HG03135 (cell line): ENCODE results near the gene PGA4.
"Not testable (repeated sequence)": the region's sequence is repeated elsewhere in the genome, so short reads cannot be mapped to it uniquely, and the experiment has no call there.

Experiments
- ATAC-seq: cut with Tn5 transposase; IDR thresholded peaks from one replicate; pipeline ENCODE4 v1.9.1; 2021; ENCODE audit warnings: mild to moderate bottlenecking, moderate library complexity; ENCODE audit not compliant: unreplicated experiment

The PGA4 gene

DNA sequence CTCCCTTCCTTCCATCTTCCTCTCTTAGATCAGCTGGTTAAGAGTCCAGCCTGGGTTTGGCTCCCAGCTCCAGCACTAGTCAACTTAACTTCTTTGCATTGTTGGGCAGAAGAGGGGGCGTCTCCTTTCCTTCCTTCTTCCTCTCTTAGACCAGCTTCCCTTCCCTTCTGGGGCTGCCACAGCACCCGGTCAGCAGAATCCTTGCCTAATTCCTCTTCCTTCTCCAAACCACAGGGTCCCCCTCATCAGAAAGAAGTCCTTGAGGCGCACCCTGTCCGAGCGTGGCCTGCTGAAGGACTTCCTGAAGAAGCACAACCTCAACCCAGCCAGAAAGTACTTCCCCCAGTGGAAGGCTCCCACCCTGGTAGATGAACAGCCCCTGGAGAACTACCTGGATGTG lies 18.3 kb upstream of the PGA4 start:
- ATAC-seq: not testable (repeated sequence)

GRCh38 chr11:61204502-61205059 lies 17.6 kb upstream of the PGA4 start:
- not testable (repeated sequence) for ATAC-seq

- not testable (repeated sequence) for ATAC-seq
These were observed 14.4 kb upstream of the PGA4 start for GRCh38 chr11:61207636-61208310.

GRCh38 chr11:61210629-61211028 lies 11.5 kb upstream of the PGA4 start:
- not testable (repeated sequence) for ATAC-seq

DNA sequence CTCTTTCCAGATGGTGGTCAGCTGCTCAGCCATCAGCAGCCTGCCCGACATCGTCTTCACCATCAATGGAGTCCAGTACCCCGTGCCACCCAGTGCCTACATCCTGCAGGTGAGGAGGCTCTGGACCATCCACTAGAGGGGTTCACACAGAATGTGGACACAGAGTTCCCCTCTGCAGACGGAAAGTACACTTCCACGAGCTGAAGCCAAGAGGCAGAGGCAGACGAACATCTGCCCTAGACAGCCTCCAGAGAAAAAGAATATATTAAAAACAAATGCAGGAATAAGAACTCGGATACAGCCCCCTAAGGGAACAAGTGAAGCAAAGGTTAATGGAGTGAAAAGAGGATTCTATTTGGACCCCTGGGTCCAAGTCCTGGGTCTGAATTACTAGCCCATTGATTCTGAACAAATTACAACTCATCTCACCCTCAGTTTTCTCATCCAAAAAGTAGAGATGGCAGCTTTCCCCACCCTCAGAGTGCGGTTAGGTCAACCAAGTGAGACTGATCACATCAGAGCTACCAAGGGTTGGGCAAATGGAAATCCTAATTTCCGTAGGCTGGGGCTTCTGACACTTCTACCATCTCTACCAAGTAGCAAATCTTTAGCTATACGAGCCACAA lies 10.7 kb upstream of the PGA4 start:
- ATAC-seq: not testable (repeated sequence)

DNA sequence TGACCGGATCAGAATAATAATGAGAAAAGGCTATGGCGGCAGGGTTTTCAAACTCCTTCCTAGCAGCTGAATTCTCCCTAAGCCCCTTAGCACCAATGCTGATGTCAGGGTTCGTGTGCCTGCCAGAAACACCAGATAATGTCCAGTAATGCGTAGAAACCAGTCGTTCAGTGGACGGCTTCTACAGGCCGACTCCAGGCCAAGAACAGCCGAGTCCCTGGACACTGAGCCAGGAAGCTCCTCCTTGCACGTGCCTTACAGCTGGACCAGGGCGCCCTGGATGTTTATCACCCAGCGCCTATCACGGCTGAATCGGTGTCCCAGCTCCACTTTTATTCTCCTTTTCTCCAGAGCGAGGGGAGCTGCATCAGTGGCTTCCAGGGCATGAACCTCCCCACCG lies 9.9 kb upstream of the PGA4 start:
- not testable (repeated sequence) for ATAC-seq

GRCh38 chr11:61213711-61214324 lies 8.3 kb upstream of the PGA4 start:
- not testable (repeated sequence) for ATAC-seq

GRCh38 chr11:61218306-61218705 lies 3.8 kb upstream of the PGA4 start:
- ATAC-seq: not testable (repeated sequence)

- not testable (repeated sequence) for ATAC-seq
These were observed 3.1 kb upstream of the PGA4 start for GRCh38 chr11:61219016-61219415.

GRCh38 chr11:61222692-61223091 lies 545 bp downstream of the PGA4 start:
- ATAC-seq: not testable (repeated sequence)

DNA sequence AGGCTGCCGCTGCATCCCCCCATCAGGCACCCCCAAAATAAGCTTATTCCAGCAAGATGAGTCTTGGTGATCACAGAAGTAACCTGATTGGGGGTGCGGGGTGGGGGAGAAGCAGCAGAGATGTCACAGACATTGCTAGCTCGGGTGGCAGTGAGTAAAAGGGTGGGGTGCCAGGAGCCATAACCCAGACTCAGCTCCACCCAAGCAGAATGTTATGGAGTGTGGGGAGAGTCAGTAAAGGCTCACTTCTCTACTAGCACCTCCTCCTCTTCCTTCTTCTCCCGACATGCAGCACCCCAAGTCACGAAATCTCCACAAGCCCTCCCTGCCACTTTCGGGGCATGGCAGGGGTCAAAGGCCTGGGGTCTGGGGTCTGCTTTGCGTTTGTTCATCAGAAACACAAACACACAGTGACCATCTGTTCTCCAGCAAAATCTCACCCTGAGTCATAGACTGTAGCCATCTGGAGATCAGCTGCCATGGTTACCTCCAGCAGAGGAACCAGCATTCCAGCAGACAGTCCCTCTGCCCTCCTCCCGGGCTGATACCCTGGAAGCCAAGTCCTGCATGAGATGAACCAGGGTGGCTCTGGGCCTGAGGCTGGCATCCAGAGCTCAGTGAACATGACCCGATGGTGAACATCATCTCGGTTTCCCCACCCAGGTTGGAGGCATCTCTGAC lies 4.5 kb downstream of the PGA4 start:
- ATAC-seq: not testable (repeated sequence)

- ATAC-seq: not testable (repeated sequence)
These were observed 7.3 kb downstream of the PGA4 start for GRCh38 chr11:61229458-61229857.

DNA sequence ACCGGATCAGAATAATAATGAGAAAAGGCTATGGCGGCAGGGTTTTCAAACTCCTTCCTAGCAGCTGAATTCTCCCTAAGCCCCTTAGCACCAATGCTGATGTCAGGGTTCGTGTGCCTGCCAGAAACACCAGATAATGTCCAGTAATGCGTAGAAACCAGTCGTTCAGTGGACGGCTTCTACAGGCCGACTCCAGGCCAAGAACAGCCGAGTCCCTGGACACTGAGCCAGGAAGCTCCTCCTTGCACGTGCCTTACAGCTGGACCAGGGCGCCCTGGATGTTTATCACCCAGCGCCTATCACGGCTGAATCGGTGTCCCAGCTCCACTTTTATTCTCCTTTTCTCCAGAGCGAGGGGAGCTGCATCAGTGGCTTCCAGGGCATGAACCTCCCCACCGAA lies 8.9 kb downstream of the PGA4 start:
- ATAC-seq: not testable (repeated sequence)

- ATAC-seq: not testable (repeated sequence)
These were observed 9.4 kb downstream of the PGA4 start for GRCh38 chr11:61231585-61231984.

DNA sequence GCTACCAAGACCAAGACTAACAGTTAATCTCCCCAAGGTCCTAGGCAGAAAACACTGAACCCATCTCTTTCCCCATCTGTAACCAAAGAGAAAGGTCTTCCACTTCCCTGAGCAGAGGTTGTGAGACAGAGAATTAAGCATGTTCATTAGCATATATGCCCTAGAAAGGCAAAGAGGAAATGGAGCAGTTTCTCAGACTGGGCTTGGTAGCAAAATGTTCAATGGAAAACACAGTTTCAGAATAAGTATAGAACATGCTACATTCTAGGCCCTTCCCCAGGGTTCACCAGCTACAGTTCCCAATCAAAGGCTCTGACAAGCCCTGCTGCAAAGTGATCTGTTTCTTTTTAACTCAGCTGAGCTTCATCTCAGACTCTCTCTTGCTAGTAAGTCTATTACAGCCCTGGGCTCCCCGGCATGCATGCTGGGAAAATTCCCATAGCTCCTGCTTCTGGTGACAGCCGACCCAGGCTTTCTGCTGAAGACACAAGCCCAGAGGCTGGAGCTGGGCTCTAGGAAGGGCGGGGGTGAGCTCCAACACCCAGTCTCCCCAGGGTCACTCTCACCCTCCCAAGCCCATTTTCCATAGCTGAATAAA lies 10.5 kb downstream of the PGA4 start:
- ATAC-seq: not testable (repeated sequence)

GRCh38 chr11:61237130-61237529 lies 15.0 kb downstream of the PGA4 start:
- not testable (repeated sequence) for ATAC-seq

- ATAC-seq: not testable (repeated sequence)
These were observed 18.1 kb downstream of the PGA4 start for GRCh38 chr11:61240288-61240687.

GRCh38 chr11:61240875-61241274 lies 18.7 kb downstream of the PGA4 start, which contains the start of gene PGA5:
PGA5 (plus strand) TSS chr11:61241175; CDS start chr11:61241227, 52 bp downstream.
- not testable (repeated sequence) for ATAC-seq

DNA sequence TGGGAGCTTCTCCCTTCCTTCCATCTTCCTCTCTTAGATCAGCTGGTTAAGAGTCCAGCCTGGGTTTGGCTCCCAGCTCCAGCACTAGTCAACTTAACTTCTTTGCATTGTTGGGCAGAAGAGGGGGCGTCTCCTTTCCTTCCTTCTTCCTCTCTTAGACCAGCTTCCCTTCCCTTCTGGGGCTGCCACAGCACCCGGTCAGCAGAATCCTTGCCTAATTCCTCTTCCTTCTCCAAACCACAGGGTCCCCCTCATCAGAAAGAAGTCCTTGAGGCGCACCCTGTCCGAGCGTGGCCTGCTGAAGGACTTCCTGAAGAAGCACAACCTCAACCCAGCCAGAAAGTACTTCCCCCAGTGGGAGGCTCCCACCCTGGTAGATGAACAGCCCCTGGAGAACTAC lies 19.4 kb downstream of the PGA4 start:
- ATAC-seq: not testable (repeated sequence)

GRCh38 chr11:61245284-61245964 lies 23.3 kb downstream of the PGA4 start:
- not testable (repeated sequence) for ATAC-seq
